NCI-H146 treated with DMSO at 0.1 percent for 48 hours (cell line): Measurements from ENCODE around the gene PRCP.

Experiments
- DNase-seq: peaks from one replicate; lab custom pipeline; 2025; ENCODE audit not compliant: unreplicated experiment; lab: John Stamatoyannopoulos, UW

The PRCP gene

GRCh38 chr11:82908311-82908710 lies 8.1 kb upstream of the PRCP start:
- DNase-seq: no peak

- no peak for DNase-seq
Observed at GRCh38 chr11:82907371-82907770, 7.1 kb upstream of the PRCP start.

DNA sequence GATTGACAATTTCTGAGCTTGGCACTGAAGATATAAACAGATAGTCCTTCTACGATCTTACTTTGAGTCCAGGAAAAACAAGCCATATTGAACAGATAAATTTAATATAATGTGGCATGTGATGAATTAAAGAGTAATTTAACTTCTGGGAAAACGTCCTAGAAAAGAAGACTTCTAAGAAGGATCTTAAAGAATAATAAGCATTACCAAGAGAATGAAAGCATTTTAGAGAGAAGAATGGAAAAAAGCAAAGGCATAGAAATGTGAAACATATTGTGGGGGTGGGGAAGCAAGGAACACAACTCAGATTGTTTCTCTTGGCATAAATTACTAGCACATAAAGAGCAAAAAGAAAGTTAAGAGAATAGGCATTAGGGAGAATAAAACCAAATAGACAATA lies 6.7 kb upstream of the PRCP start:
- no peak for DNase-seq

- DNase-seq: peak; percentile 59
Observed at GRCh38 chr11:82906236-82906635, 6.0 kb upstream of the PRCP start.

GRCh38 chr11:82903843-82904586 lies 3.8 kb upstream of the PRCP start:
- DNase-seq: no peak

GRCh38 chr11:82902880-82903279 lies 2.6 kb upstream of the PRCP start:
- DNase-seq: no peak

DNA sequence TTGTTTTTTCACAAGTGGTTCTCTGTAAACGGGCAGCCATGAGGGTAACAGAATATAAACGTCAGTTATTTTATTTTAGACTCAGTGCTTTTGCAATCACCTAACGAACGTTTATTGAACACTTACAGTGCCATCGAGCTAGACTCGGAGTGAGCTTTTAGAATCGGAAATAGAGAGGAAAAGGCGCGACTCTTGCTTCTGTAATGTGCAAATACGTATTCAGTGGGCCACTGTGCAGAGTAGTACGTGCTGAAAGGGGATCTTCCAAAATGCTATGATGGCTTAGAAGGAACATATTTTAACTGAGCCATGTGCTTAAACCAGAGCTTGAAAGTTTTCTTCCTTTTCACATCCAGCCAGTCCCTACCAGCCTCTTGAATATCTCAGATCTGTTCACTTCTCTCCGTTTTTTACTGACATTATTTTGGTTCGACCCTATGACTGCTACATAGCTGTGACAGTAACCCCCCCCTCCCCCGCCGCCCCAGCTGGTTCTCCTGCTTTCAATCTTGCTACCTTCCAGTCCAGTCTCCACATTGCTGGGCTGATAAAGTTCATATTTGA lies 1.8 kb upstream of the PRCP start:
- DNase-seq: no peak

DNA sequence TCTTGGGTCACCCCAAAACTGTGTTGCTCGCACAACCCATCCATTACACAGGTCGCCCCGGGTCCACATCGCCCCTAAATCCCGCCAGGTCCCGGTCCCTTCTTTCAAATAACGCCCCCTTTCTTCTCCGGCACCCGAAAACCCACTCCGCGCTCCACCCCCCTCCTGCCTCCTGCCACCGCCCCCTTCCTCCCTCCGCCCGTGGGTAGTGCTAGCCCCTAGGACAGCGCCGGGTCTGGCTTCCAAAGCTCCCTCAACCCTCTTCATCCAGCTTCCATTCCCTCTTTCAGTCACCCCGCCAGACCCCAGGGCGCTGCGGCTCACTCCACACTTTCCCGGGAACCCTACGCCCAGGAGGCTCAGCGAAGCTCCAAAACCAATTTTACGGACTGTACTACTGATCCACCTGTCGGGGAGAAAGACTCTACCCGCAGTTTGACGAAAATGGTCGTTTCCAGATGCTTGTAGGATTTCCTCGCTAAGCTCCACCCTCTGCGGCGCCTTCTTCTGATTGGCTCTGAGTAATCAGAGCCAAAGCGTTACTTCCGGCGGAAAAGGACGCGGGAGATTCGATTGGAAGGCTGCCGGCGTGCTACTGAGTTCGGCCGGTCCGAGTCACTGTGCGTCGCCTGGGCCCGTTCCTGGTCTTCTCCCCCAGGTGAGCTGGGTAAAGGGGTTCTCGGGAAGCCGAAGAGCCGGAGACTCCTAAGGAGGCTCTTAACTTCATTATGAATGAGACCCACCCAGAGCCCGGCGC lies 1.1 kb upstream of the PRCP start, which contains the start of gene DDIAS:
DDIAS (plus strand) TSS at position 572 of the 757 bp plus-strand sequence. CDS start 13,003 bp downstream, outside the sequence.
- peak; percentile 94 for DNase-seq

DNA sequence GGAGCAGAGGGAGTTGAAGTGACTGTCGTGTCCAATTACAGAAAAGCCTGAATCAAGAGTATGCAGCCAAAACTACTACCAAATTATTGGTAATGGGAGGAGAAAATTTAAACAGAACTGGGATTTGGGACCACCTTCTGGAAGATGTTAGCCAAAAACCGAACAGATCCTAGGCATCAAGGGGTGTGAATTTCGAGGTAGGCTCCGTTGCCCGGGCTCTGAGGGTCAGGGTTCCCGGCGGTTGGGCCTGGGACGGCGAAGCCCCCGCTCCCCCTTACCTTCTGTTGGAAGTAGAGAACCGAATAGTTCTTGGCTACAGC lies 313 bp downstream of the PRCP start:
- no peak for DNase-seq

DNA sequence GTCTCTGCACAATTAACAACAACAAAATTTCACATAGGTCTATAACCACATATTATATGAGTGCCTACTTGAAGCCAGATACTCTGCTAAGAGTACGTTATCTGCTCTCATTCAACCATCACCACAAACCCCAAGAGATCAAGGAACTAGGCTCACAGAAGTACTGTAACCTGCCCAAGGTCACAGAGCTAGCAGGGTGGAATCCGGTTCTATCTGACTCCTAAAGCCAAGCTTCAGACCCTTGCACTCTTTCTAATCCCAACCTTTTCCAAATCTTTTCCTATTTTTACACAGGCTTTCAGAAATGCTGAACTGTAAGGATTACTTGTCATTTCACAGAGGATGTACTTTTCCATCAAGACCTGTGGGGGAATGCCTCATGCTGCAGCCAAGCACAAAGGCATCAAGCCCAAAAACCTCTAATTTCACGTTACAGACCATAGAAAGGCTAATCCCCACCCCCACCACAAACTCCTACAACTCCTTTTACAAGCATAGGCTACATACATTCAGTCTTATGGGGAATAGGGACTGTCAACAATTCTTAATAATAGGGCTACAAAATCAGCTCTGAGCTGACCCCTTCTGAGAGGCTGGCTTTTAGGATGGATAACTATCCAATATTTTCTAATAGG lies 927 bp downstream of the PRCP start:
- DNase-seq: no peak

DNA sequence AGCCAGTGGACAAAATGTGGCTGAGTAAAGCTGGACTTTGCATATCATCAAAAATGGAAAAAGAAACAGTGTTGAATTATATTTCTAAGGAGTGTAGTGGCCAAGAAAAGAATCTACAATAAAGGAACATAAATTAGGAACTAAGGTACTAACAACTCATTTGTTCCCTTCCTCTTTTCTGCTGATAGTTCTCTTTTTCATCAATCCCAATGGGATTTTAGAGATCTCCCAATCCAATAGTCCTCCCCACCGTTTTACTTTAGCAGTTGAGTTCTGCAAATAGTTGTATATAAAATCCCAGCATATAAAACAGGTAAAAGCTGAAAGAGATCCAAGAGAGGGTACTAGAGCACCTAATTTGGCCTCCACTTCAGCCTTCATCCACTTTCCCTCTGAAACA lies 2.0 kb downstream of the PRCP start:
- no peak for DNase-seq

DNA sequence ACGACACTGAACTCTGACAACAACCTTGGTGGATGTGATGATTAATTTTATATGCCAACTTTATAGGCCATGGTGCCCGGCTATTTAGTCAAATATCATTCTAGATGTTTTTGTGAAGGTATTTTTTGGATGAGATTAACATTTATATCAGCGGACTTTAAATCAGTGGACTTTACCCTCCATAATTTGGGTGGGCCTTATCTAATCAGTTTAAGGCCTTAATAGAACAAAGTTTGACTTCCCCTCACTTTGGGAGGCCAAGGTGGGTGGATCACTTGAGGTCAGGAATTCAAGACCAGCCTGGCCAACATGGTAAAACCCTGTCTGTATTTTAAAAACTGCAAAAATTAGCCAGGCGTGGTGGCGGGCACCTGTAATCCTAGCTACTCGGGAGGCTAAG lies 4.0 kb downstream of the PRCP start:
- no peak for DNase-seq

- DNase-seq: no peak
Observed at GRCh38 chr11:82895437-82896091, 4.7 kb downstream of the PRCP start.

GRCh38 chr11:82892611-82893169 lies 7.5 kb downstream of the PRCP start:
- no peak for DNase-seq

- DNase-seq: no peak
Observed at GRCh38 chr11:82890936-82891335, 9.3 kb downstream of the PRCP start.

GRCh38 chr11:82890002-82890341 lies 10.3 kb downstream of the PRCP start:
- DNase-seq: no peak

DNA sequence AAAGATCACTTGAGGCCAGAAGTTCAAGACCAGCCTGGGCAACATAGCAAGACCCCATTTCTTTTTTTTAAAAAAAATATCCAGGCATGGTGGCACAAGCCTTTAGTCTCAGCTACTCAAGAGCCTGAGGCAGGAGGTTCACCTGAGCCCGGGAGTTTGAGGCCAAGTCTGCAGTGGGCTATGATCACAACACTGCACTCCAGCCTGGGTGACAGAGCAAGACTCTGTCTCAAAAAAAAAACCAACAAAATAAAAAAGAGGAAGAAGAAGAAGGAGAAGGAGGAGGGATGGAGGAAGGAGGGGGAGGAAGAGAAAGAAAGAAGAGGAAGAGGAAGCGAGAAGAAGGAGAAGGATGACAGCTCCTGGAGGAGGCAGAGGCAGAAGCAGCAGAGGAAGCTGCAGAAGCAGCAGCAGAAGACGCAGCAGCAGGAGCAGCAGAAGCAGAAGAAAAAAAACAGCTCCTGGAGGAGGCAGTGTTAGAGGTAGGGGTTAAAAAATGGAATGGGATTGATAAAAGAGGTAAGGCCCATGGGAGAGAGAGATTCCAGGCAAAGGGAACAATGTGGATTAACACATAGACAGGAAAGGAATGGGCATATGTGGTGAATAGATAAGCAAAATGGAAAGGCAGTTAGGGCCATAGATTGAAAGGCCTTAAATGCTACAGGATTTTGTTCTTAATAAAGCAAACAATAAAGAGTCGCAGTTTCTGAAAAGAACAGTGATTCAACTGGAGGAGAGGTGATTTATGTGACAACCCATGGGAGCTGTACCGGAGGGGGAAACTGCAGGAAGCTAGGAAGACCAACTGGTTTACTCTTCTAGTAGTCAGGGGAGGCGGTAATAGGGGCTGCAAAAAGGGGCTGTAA lies 10.9 kb downstream of the PRCP start:
- no peak for DNase-seq

DNA sequence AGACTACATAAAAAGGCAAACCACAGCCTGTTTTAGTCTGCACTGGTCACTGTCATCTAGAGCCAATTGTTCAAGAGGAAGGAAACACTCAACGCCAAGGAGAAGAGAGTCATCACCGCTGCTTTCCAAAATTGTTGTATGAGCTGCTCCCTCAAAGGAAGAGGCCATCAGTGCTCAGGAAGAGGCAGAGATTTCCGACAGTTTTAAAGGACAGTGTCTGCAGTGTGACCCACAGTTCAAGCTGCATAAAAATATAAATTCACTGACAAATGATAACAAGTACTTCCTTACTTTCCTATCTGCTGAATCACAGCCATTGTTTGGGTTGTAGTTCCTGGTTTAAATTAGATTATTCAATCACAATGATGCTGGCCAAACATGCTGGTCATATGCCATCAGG lies 16.4 kb downstream of the PRCP start:
- no peak for DNase-seq

DNA sequence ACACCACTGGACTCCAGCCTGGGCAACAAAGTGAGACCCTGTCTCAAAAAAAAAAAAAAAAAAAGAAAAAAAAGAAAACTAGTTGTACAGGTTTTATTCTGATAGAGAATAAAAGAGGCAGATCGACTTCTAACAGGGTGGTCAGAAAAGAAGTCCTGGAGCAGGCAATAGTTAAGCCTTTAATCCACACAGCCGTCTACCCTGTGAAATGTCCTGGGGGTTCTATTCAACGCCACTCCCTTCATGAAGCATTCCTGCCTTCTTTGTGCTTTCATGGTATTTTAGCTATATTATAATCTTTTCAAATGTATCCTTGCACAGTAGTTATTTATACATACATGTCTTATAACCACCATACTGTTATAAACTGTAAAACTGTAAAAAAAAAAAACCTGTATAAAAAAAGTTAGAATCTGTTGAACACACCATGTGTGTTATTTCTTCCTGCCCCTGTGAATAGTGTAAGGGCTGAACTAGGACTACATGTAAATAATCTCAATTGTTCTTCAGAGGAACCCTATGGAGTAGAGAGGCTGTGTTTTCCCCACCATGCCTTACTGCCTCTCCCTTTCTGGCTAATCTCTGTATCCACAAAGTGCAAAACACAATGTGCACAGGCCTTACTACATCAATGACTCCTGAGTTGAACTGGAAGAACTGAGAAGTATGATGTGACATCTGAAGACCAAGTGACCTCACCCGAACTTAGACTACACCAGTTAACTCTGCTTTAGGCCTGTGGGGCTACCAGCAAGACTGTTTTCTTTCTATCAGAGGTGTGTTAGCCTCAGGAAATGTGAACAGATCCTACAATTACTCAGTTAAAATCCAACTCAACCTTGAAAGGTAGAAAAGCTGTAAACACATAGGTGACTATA lies 25.3 kb downstream of the PRCP start:
- no peak for DNase-seq
